ENCODE results near the gene FLNA.
"Not testable (repeated sequence)": the region's sequence is repeated elsewhere in the genome, so short reads cannot be mapped to it uniquely, and the experiment has no call there.

Gene FLNA

DNA sequence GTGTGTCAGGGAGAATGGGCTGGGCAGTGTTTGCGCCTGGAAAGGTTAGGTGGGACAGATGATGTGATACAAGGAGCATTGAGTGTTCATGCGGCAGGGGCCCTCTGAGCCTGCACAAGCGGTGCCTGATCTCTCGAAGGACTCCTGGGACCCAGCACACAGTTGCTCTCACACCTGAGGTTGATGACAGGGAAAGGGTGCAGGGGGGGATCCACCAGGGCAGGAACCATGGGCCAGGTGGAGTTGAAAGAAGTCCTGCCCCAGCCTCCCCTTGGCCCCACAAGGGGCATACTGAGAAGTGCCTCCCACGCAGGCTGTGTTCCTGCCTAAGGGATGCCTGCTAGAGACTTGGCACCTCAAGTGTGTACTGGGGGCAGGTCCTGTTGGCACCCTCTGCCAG lies 45.8 kb downstream of the FLNA start:
- no peak for DNase-seq

DNA sequence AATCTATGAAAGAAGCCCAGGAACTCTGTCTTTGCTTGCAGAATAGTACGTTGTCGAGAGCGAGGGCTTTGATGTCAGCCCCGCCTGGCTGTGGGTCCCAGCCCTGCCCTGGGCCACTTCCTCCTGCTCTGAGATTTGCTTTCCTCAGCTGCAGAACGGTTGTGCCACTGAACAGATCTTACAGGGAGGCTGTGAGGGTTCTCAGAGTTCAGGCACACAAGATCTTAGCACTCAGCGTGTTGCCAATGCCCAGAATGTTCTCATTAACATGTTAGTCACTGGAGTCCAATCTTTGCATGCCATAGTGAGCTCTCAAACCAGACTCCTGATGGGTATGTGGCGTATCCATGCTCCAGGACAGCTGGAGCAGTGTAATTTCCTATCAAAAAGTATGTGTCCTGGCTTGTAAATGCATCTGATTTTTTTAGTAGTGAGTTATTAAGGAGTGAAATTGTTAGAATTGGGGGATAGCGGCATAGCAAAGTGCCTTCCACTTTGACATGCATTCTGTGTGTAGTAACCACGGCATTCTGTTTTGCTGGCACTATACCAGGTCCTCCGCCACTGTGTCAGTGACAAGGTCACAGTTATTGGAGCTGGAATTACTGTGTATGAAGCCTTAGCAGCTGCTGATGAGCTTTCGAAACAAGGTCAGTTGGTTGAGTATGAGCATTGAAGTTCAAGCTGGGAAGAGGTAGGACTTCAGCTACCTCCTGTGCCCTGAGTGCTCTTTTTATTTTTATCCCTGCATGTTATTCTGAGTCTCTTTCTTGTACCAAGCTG lies 47.2 kb downstream of the FLNA start:
- DNase-seq: no peak

DNA sequence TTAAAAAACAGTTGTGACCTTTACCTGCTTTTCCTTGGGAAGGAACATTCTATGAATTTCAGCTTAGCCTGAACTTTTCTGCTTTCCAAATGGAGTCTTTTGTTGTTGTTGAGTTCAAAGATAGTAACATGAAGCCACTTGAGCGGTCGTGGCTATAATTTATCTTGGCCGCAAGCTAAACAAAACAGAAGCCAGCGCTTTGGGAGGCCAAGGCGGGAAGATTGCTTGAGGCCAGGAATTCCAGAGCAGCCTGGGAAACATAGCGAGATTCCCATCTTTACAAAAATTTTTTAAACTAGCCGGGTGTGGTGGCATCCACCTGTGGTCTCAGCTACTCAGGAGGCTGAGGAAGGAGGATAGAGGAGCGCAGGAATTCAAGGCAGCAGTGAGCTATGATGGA lies 48.9 kb downstream of the FLNA start:
- DNase-seq: no peak

DNA sequence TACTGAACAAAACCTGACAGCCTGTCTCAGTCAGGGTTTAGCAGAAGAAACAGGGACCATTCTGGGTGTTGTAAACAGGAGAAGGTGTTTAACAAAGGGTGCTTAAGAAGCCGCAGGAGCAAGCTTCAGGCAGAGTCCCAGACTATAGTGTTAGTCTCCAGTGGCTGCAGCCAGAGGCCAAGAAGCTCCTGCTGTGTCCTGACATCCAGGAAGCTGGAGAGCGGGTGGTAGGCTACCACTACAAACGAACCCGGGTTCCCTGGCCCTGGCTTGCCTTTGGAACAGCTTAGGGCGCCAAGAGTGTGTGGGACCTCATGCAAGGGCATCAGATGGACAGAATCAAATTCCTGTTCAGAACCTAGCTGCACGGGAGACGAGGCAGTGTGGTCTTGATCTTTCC lies 50.9 kb downstream of the FLNA start:
- DNase-seq: no peak

DNA sequence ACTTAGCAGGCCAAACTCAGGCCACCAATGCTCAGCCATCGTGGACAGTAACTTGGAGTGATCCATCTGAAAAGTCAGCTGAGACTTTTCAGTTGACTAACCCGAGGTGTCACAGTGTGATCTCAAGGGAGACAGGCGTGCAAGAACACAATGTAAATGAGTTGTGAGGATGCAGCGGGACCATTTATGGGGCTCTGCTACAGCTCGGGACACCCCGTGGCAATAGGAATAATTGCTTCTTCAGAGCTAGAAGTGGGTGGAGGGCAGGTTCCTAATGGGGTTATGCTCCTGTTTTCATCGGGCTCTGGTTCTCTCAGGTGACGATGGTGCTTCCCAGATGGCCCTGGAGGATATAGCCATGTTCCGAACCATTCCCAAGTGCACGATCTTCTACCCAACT lies 51.5 kb downstream of the FLNA start:
- DNase-seq: no peak

DNA sequence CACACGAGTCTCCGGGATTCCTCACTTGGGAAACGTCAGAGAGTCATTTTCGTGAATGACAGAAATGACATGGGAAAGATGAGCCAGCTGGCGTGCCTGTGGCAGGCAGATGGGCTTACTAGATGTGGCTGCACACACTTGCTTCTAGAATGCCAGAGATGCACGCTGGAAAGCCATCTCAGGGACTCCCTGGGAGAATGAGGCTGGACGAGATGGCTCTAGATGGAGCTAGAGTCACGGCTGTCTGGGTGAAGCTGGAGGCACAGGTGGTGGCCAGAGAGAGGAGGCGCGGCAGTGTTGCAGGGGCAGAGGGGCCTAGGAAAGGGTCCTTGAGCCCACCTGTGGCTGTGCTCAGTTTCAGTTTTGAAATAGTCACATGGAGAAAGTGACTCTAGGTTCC lies 52.8 kb downstream of the FLNA start:
- DNase-seq: peak; percentile 8

DNA sequence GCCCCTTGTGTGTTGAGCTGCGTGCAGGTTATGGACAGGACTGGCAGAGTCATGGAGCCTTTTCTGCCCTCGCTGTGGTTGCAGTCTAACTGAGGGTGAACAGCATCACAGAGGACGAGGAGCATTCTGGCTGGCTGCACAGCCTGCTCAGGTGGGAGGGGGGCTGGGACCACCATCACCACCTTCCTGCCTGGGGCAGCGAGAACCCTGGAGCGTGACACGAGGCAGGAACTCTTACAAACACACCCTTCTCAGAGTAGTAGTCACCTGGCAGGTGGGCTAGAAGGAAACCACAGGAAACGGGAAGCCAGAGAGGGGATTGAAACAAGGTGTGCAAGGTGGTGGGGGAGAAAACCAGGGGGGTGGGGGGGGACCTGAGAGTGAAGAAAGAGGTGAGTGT lies 53.3 kb downstream of the FLNA start:
- DNase-seq: no peak

DNA sequence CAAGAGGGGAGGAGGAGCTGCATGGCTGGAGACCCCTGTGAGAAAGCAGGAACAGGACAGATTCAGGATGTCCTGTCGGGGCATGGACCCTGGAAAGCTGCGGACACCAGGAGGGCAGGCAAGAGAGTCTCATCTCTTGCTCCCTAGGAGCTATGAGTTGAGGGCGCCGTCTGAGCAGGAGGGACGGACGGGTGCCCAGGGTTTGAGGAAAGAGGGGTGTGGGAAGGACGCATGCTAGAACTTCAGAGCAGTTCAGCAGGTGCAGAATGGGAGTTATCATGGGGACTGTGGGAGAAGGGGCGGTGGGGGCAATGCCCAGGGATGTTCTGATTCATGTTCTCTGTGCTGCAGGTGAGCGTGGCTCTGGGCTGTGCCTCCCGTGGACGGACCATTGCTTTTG lies 54.0 kb downstream of the FLNA start:
- no peak for DNase-seq

DNA sequence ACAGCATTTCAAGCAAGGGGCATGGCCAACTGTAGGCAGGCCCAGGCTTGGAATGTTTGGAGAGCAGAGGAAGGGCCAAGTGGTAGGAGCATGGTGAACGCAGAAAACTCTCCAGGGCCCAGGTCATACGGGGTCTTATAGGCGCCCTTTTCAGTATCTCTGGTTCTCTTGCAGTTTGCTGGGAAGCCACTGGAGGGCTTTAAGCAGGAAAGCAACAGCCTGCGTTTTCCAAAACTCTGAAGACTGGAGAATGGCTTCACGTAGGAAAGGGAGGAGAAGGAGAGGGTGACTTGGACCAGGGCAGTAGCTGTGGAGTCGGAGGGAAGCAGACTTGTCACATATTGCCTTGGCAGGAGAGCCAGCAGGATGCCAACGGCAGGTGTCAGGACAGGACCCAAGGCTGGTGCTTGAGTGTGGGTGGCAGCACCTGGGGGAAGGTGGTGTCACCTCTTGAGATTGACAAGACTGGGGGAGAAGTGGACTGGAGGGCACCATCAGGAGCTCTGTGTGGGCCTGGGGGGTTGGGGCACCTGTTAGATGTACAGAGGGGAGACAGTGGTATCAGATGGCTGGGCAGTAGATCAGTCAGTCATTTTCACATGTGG lies 56.9 kb downstream of the FLNA start:
- no peak for DNase-seq

DNA sequence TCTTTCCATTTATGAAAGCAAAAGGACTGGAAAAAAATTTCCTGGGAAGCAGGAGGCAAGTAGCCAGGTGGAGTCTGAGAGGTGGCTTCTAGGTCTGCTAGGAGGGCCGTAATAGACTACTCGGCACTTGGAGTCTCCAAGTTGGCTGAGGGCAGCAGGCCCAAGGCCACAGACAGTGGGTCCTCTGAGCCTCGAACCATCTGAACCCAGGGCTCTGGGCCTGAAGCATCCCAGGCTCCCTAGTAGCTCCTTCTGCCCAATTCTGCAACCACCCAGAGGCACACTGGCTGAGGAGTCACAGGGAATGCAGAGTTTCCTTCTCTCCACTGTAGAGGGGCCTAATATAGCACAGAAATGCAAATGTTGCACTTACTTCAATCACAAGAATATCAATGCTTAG lies 59.0 kb downstream of the FLNA start:
- no peak for DNase-seq

DNA sequence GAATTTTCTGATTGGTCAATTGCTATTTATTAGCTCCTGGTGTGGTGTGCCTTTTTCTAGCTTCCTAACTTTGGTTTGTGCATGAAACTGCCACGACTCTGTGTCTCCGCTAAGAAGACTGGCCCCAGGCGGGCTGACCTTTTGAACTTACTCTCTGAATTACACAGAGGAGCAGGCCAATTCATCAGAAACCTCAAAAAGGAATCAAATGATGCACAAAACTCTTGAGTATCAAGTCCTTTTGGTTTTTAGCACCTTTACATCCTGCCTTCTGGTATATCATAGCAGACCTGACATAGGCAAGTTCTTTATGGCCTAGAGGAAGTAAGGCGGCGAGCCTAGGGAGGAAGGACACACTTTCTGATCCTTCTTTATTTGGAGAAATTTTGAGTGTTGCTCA lies 61.3 kb downstream of the FLNA start:
- no peak for DNase-seq

DNA sequence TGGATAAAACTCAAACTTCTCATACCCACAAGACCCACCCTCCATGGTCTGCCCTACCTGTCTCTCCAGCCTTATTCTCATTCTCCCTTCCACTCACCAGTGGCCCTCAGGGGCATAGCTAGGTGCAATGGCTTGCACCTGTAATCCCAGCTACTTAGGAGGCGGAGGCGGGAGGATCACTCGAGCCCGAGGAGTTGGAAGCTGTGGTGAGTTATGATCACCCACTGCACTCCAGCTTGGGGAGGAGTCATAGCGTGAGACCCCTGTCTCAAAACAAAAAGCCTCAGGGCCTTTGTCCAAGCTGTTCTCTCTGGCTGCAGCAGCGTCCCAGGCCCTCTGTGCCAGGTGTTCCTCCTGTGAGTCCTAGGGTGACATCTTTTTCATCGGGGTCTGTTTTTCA lies 62.3 kb downstream of the FLNA start:
- DNase-seq: no peak

DNA sequence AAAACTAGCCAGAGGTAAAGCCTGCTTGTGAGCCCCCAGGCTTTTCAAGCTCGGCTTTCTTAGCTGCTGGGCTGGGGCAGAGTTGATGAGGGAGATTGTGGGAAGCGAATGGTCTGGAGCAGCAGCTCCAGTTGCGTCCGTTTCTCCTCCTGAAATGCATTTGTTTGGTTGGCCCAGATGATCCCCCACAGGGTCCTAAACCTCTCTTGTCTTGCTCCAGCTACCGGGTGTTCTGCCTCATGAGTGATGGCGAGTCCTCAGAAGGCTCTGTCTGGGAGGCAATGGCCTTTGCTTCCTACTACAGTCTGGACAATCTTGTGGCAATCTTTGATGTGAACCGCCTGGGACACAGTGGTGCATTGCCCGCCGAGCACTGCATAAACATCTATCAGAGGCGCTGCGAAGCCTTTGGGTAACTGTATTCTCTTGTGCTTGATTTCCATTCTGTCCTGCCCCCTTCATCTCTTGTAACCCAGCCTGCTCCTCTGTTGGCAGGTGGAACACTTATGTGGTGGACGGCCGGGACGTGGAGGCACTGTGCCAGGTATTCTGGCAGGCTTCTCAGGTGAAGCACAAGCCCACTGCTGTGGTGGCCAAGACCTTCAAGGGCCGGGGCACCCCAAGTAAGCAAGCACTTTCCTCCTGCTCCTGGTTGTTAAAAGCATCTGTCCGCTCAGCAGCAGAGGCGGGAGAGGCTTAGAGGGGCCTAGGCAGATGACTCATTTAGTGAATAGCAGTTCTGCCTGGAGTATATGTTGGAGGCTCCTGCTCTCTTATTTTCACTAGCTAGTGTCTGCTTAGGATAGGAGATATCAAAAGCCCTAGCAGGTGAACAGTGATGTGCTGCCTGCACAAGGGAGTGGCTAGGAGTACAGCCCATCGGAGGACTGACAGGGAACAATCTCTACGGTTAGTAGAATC lies 63.6 kb downstream of the FLNA start:
- DNase-seq: no peak

DNA sequence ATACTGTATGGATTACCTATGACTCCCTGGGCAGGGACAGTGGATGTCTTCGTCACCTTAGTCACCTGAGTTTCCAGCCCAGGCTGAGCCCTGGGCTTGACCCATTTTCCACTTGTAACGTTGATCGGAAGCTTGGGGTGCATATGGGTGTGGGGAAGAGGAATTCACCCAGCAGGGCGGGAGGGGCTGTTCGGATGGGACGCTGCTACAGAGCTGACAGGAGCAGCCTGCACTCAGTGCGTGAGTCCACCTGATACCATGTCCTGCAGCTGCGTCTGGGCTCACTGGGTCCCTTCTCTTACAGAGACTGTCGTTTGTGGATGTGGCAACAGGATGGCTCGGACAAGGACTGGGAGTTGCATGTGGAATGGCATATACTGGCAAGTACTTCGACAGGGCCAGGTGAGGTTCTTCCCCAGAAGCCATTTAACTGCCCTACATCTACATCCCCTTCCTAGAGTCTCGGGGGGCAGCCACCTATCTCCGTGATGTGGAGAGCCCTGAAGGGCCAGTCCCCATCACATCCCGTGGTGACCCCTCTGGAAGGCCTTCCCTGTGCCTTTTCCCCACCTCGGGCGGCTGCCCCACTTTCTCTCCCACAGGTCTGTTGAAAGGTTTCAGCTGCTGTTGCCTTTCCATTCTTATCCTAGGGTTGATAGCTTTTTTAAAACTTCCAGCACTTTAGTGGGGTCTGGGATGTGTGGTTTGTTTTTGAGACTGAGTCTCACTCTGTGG lies 65.2 kb downstream of the FLNA start:
- no peak for DNase-seq

DNA sequence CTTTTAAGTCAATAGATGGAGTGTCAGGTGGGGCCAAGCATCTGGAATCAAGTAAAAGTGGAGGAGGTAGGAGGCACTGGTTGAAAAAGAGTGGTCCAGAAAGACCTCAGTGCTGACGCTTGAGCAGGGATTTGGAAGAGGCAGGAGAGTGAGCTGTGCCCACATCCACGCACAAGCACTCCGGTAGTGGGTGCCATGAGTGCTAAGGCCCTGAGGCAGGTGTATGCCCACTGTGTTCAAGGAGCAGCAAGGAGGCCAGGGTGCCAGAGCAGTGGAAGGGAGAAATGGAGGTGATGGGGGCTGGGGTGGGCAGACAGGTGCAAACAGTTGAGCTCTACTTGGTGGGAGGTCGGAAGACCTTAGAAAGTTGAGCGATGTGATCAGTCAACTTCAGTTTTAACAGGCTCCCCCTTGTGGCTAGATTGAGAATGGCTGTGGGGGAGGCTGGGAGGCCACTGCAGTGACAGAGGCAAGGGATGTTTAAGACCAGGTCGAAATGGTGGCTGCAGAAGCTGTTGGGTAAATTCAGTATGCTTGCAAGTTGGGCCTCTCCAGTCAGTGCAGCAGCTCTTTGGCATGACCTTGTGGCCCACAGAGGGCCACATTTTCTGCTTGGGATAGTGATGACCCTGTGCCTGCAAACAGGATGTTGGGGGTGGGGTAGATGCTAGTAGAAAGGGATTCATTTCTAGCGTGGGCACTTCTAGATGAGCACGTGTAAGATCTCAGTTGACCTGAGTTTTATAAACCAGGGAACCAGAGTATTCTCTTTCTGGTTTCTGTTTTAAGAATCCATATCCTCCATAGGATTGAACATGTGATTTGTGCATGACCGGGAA lies 66.1 kb downstream of the FLNA start:
- no peak for DNase-seq

DNA sequence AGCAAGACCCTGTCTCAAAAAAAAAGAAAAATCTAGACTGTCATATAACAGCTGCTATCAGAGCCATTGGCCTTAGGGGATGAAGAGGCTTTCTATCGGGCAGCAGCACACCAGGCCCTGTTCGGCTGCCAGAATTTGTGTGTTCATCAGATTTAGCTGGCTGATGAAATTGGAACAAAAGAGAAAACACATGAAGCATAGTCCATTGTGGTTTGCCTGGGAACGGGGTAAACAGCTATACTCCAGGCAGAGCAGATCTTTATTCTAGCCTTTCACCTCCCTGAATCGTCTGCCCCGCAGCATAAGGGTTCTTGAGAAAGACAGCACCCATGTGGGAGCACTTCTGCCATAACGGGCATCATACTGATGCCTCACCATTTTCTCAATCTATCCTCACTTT lies 67.2 kb downstream of the FLNA start:
- DNase-seq: no peak

DNA sequence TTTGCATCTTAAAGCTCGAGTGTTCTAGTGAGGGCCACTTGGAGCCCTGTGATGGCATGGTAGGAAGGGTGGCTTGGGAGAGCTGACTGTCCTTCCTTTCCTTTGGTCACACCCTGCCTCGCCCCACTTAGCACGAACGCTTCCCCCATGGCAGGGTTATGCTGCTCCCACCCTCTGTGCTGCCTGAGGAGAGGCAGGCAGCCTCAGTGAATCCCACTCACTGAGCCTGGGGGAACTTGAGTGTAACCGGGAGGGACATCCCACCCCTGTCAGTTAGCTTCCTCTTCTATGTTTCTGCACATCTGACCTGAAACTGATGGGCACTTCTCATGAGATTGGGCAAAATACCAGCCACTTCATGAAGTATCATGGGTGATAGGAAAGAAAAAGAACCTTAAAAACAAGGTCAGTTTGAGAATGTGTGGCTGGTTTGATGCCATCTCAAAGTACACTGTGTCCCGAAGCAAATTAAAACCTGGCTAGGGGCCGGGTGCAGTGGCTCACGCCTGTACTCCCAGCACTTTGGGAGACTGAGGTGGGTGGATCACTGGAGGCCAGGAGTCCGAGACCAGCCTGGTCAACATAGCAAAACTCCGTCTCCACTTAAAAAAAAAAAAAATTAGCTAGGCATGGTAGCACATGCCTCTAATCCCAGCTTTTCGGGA lies 68.8 kb downstream of the FLNA start:
- no peak for DNase-seq

DNA sequence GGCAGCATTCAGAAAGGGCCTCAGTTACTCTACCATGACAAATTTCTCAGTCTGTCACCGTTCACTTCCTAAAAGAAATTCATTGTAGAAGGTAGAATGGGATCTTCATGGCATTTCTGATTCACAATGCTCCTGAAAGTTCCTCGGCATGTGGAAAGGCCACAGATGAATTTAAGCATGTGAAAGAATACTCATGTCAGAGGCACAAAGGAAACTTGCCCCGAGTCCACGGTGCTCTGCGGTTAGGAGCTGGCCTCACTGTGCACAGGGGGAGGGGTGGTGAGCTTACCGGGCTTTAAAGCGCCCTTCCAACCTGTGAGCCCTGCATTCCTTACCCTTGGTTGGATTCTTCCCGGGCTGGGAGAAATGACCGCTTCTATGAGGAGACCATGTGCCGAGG lies 69.6 kb downstream of the FLNA start:
- DNase-seq: no peak

DNA sequence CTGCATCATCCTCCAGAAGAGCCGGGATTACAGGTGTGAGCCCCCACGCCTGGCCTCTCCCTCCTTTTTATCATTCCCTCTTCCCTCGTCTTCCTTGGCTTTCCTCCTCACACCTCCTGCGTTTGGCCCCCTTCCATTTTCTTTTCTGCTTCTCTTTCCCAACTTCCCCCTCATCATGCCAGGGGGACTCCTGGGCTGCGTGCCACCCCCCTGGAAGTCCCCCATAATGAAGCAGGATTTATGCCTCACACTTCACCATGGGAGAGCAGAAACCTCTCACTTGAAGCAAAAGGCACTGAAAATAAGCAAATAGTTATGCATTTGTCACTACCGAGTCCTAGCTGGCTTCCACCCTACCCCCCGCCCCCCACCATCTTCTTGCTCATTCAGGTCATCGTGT lies 71.0 kb downstream of the FLNA start:
- no peak for DNase-seq

DNA sequence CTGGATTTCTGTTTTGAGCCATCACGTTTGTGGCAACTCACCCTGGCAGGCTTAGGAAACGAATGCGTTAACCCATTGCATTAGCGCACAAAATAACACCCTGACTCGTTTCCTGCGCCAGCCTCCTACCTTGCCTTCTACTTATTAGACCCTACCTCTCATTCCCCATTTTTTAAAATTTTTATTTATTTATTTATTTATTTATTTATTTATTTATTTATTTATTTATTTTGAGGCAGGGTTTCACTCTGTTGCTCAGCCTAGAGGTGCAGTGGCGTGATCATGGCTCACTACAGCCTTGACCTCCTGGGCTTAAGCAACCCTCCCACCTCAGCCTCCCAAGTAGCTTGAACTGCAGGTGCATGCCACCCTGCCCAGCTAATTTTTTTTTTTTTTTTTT lies 71.4 kb downstream of the FLNA start:
- DNase-seq: not testable (repeated sequence)

DNA sequence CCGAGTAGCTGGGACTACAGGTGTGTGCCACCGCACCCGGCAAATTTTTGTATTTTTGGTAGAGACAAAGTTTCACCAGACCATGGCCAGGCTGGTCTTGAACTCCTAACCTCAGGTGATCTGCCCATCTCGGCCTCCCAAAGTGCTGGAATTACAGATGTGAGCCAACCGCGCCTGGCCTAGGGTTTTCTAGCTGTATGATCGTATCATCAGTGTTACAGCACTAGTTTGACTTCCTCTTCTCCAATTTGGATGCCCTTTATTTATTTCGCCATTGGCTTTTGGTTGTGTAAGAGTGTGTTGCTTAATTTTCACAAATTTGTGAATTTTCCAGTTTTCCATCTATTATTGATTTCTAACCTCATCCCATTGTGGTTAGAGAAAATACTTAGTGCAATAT lies 73.6 kb downstream of the FLNA start:
- no peak for DNase-seq

All from NCI-H524 treated with DMSO at 0.1 percent for 48 hours (cell line).